AG09319 (cell line): Measurements from ENCODE around the gene PDE8B.

Source experiments
- DNase-seq: peaks from one replicate; pipeline ENCODE4 v3.0.0-alpha.2; 2010; ENCODE audit warnings: low read depth; ENCODE audit errors: extremely low read depth
- CTCF ChIP-seq: IDR thresholded peaks from 2 replicates; pipeline ENCODE4 v1.5.1; 2011; ENCODE audit warnings: low read depth, mild to moderate bottlenecking, inconsistent platforms, low read length, moderate library complexity

Gene PDE8B

GRCh38 chr5:77232574-77233358 lies 22.3 kb downstream of the PDE8B start:
- no peak for DNase-seq
- no peak for TF ChIP-seq CTCF

- DNase-seq: no peak
- TF ChIP-seq CTCF: no peak
Observed at GRCh38 chr5:77235846-77236721, 25.6 kb downstream of the PDE8B start.

- no peak for DNase-seq
- peak; percentile 21 for TF ChIP-seq CTCF
Observed at GRCh38 chr5:77239126-77239741, 28.8 kb downstream of the PDE8B start.

GRCh38 chr5:77241444-77241843 lies 31.0 kb downstream of the PDE8B start:
- no peak for TF ChIP-seq CTCF
- DNase-seq: no peak

GRCh38 chr5:77249475-77249874 lies 39.0 kb downstream of the PDE8B start:
- no peak for TF ChIP-seq CTCF
- no peak for DNase-seq

GRCh38 chr5:77250021-77250420 lies 39.5 kb downstream of the PDE8B start:
- no peak for DNase-seq
- TF ChIP-seq CTCF: no peak
